GM12801 (cell line): ENCODE results near the gene ALDH1A2.

Source experiments
- CTCF ChIP-seq: IDR thresholded peaks from one replicate; pipeline ENCODE4 v1.5.1; 2011; ENCODE audit warnings: control low read depth; ENCODE audit not compliant: insufficient read length; ENCODE audit errors: extremely low read depth

The ALDH1A2 gene

GRCh38 chr15:58065445-58066041 is at the start of gene ALDH1A2:
TSS of gene ALDH1A2 (minus strand) at chr15:58065711. CDS start at chr15:58065650, 61 bp downstream.
- TF ChIP-seq CTCF: no peak

DNA sequence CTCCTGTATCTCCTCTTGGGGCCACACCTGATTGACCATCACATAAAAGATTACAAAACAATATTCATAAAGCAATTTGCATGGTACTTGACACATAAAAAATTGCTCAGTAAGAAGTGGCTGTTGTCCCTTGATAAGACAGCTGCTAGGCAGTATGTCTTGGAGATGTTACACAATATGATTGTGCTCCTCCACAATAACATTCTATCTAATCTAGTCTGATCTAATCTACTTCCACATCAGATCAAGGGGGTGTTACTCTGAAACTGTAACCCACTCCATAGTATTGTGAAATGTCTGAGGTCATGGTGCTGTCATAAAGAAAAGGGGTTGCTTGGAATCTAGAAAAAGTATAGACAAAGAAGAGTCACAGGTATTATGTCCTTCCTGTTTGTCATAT is 49.3 kb upstream of the ALDH1A2 start:
- no peak for TF ChIP-seq CTCF

- TF ChIP-seq CTCF: no peak
Measured at GRCh38 chr15:58114388-58114787, 48.9 kb upstream of the ALDH1A2 start.

DNA sequence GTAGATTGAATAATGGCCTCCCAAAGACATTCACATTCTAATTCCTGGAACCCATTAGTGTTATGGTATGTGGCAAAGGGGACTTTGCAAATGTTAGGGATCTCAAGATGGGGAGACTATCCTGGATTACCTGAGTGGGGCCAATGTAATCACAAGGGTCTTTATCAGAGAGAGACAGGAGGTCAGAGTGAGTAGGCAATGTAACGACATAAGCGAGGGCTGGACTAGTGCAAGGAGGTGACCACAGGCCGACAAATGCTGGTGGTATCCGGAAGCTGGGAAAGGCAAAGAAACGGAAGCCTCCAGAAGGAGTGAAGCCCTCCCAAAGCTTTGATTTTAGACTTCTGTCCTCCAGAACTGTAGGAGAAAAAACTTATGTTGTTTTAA is 46.2 kb upstream of the ALDH1A2 start:
- no peak for TF ChIP-seq CTCF

GRCh38 chr15:58110999-58111717 is 45.6 kb upstream of the ALDH1A2 start:
- no peak for TF ChIP-seq CTCF

DNA sequence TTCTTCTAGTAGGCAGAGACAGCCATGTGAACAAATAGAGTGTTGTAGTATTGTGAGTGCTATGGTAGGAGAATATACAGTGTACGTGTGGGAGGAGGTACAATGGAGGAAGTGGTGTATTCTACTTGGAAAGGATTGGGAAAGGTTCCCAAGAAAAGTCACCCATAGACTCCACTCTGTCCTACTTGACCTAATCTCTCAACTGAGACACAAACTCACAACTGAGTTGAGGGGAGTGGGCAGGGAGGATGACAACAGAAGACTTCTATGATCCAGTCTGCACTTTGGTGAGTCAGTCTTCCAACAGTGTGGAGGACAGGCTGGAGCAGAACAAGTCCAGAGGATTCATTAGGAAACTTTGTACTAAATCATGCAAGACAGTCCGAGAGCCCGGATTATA is 43.9 kb upstream of the ALDH1A2 start:
- no peak for TF ChIP-seq CTCF

DNA sequence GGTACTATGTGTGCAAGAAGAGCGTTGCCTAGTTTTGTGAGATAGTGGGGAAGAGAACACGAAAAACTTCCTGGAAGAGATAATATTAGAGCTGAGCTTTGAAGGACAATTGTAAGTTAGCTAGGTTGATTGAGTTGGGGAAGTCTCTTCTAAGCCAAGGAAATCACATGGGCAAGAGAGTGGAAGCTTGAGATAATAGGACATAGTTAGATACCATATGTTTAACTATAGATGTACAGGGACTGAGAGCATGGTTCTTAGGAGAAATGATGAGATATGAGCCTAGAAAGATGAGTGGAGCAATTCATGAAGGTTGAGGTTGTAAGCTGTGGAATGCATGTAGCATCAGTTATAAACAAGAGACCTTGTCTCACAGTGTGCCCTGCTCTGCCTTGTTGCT is 42.6 kb upstream of the ALDH1A2 start:
- no peak for TF ChIP-seq CTCF
